NOMO-1 treated with DMSO at 0.1 percent for 48 hours (cell line): ENCODE data around the gene PTOV1.

Experiments used
- DNase-seq: peaks from one replicate; lab custom pipeline; 2025; ENCODE audit not compliant: unreplicated experiment; lab: John Stamatoyannopoulos, UW

Gene PTOV1

GRCh38 chr19:49887665-49888509 is 36.9 kb downstream of the PTOV1 start:
- DNase-seq = no peak

- no peak for DNase-seq
Observed at GRCh38 chr19:49888510-49888824, 37.5 kb downstream of the PTOV1 start.

- no peak for DNase-seq
Observed at GRCh38 chr19:49889038-49889686, 38.2 kb downstream of the PTOV1 start.

- no peak for DNase-seq
Observed at GRCh38 chr19:49889687-49890348, 38.9 kb downstream of the PTOV1 start.

GRCh38 chr19:49890349-49891311 is 39.7 kb downstream of the PTOV1 start:
- DNase-seq = no peak

- no peak for DNase-seq
Observed at GRCh38 chr19:49891393-49891792, 40.4 kb downstream of the PTOV1 start.

DNA sequence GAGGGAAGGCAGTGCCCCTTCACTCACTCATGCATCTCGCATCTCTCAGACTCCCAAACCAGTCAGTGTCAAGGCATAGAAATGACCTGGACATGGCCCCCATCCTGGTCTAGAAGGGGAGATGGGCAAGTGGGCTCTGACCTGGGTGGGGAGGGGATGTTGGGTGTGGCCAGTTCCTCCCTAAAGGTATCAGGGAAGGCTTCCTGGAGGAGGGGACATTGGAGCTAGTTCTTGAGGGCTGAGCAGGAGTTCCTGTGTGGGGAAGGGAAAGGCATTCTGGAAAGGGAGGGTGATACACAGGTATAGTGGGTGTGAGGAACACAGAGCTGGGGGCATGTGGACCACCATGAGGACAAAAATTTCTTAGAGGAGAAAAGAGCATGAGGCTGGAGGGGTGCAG is 41.8 kb downstream of the PTOV1 start:
- no peak for DNase-seq

- DNase-seq = no peak
Observed at GRCh38 chr19:49894011-49894664, 43.2 kb downstream of the PTOV1 start.

DNA sequence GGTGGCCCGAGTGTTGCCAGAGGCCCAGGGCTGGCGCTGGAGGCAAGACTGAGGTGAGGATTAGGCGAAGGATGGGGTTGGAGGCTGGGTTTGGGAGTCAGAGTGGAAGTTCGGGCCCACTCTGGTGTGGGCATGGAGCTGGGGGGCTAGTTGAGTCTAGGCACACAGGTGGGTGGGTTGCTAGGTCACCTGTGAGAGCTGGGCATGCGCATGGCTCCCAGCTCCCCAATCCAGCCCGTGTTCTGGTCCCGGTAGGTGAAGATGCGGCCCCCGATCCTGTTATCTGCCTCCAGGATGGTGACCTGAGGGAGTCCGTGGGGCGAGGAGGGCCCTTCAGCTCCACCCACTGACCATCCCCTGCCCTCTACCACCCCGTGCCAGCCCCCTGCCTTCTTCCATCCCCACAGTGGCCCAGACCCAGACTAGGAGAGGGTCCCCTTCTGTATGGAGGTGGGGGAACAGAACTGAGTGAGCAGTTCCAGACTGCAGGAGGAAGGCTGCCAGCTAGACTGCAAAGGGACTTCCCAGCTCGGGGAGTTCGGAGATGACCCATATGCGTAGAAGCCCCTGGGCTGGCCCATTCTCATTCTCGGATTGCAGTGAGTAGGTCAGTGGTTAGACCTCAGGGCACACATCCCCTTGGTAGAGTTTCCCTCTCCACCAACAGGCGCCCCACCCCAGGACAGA is 44.1 kb downstream of the PTOV1 start:
- no peak for DNase-seq

DNA sequence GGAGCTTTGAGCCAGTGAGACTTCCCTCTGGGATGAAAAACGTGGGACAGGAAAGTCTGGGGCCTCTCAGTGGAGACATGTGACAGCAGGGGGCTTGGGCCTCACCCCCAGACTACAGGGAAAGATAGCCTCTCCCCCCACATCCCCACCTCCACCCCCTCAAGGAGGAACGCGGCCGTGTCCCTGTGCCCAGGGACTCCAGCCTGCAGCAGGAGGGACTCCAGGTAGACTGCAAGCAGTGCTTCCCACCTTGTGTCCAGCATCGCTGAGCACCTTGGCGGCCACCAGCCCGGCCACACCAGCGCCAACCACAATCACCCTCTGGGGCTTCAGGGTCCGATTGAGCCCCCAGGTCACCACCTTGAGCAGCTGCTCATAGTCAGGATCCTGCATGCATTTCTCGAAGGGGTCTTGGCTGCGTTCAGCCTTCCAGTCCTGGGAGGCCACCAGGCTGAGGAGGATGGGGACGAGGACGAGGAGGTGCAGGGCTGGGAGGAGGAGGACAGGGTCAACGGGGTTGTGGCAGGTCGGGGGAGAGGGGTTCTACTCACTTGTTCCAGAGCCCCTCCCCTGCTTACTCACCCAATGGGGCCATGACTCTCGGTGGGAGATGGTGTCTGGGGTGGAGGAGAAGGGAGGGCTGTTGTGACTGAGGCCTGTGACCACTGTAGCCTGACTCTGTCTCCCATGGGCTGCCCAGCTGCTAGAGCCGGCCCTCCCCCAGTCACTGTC is 44.8 kb downstream of the PTOV1 start:
- DNase-seq = no peak

DNA sequence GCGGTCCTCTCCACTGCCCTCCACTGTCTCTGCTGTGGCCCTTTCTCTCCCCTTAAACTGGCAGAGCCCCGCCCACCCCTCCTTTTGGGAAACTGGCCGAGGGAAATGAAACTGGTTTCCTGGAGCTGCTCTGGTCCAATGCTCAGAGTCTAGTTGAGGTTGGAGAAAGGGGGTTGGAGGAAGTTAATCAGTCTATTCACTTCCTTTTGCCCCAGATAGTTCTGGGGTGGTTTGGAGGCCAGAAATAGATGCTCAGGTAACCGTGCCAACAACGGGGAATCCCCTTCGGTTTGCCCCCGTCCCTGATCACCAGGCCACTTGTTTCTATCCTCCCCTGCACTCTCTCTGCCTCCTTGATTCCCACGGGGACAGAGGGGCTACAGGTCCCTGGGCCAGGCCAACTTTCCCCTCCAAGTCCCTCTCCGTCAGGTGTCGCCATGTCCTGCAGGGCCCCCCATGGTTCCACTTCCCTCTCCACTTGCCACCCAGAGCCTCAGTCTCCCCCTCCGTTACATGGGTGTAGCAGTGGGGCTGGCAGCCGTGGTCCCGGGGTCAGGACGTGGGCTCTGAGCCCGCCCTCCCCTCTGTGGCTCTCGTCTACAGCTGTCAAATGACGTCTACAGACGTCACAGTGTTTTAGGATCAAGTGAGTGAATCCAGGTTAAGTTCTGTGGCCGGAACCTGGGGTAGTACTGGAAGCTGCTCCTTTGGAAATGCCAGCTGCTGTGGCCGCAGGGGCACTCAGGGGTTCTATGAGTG is 46.1 kb downstream of the PTOV1 start, which contains the start of gene IL4I1:
TSS of gene IL4I1 (minus strand) at position 25 of the 759 bp plus-strand sequence. CDS start 727 bp downstream, outside the sequence.
- DNase-seq = peak; percentile 94

DNA sequence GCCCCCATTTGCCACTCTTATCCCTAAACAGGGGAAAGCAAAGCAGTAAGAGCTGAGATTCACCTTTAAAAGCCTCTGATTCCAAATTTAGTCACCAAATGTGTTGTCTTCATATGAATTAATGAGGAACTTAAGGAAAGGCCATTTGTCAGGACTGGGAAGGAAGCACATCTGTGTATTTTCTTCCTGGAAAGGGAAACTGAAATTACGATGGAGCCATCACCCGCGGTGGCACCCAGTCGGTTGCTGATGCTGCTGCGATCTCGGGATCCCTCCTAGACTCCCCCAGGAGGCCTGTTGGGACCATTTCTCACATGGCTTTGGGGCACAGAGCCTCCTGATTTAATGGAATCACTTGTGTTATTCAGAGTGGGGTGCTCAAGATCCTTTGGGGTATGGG is 53.2 kb downstream of the PTOV1 start:
- DNase-seq = no peak

- no peak for DNase-seq
Observed at GRCh38 chr19:49906879-49907564, 56.1 kb downstream of the PTOV1 start.

GRCh38 chr19:49907745-49908446 is 56.9 kb downstream of the PTOV1 start:
- no peak for DNase-seq

DNA sequence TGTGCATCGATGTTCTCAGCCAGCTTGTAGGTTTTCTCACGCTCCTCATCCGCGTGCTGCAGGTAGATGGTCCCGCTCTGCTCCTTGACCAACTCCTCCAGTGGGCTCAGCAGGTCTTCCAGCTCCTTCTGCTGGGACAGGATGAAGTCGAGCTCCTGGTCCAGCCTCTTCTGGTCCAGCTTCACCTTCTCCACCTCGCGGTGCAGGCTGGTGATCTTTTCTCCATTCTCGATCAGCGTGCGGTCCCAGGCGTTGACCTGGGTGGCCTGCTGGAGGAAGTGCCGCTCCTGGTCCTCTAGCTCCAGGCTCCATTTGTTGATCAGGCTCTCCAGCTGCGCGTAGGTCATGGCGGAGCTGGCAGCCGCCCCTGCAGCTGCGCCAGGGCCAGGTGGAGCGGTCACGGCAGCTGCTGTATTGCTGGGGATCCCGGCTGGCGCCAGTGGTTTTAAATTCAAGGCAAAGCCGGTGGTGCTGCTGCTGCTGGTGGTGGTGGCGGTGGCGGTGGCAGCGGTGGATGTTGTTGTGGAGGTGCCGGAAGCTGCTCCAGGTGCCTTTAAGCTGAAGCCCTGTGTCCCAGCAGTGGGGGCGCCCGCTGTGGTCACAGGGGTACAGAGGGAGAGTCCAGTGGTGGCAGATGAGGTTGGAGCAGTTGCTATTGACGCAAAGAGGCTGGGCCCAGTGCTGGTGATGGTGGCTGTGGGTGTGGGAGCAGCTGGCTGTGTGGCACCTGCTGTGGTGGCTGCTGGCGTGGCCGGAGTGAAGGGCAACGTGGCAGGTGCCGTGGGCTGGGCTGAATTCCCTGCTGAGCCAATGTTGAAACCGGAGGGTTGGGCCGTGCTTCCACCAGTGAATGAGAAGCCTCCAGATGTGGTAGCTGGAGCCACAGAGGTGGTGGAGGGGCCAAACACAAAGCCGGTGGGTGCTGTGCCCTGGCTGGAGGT is 57.8 kb downstream of the PTOV1 start:
- no peak for DNase-seq

DNA sequence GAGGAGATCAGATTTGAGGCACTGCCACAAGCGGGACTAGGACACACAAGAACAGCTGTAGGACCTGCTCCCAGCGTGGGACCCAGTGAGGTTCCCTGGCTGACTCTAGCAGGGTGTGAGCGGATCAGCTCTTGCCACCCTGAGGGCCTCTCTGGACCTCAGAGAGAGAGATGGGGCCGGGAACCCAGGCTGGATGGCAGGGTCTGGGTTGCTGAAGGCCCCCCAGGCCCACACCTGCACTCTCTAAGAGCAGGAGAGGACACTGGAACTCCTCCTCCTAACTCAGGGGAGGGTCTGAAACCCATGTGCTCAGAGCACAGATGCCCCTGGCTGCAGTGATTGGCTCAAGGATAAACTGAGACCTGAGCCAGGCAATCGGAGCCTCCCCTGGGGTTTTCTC is 59.2 kb downstream of the PTOV1 start:
- no peak for DNase-seq
